Endothelial cell of umbilical vein (primary cell): ENCODE measurements around the gene UCK1. TPM values are rescaled to one million over a fixed set of nuclear protein-coding genes. Genes with fewer than 3 reads are reported as not detected.

ENCODE experiments used
- BruUV-seq: library from RNA; stranded (reverse); fragments of 400-500 nt; replicated peaks from 2 replicates; lab custom pipeline; 2021; lab: Mats Ljungman, UMichigan
- CTCF ChIA-PET: fragments of 300-600, 350-600 bp; sonication (Branson Sonifier 250); formaldehyde crosslinking; loops from one replicate; lab custom pipeline; 2021; ENCODE audit warnings: antibody characterized with exemption, inconsistent platforms; lab: Charles Lee
- POLR2A ChIA-PET: fragments of 300-600, 350-600 bp; sonication (Branson Sonifier 250); formaldehyde crosslinking; loops from one replicate; lab custom pipeline; 2021; ENCODE audit warnings: antibody characterized with exemption, inconsistent platforms; lab: Charles Lee
- DNase-seq: peaks from one replicate; pipeline ENCODE4 v3.0.0-alpha.2; 2011; ENCODE audit warnings: low read depth, low spot score
- FAIRE-seq: peaks from 2 replicates; lab custom pipeline; 2011; peaks lifted over from hg19 to GRCh38; lab: Jason Lieb, UNC
- H2AFZ ChIP-seq: 2 replicates; pipeline ENCODE4 v1.6.0; 2012; ENCODE audit warnings: low read depth, low read length, control low read depth, inconsistent platforms
- H3K27ac ChIP-seq: 2 replicates; pipeline ENCODE4 v1.5.1; 2011; ENCODE audit warnings: low read depth, mild to moderate bottlenecking, control low read depth, low read length, moderate library complexity; ENCODE audit not compliant: insufficient read depth
- H3K27me3 ChIP-seq, 2 experiments: 2 replicates each; pipeline versions ENCODE4 v1.6.0 to v1.6.1; 2011; ENCODE audit warnings: low read length in 2 of 2, mixed read lengths in 1 of 2; ENCODE audit not compliant: control insufficient read depth in 2 of 2, insufficient read depth in 2 of 2
- H3K36me3 ChIP-seq, 2 experiments: 2 replicates in 1 of 2; 3 replicates in 1 of 2; pipeline ENCODE4 v1.5.1; 2011; ENCODE audit warnings: low read length in 2 of 2, mild to moderate bottlenecking in 1 of 2, moderate library complexity in 1 of 2; ENCODE audit not compliant: control insufficient read depth in 2 of 2, insufficient read depth in 2 of 2; ENCODE audit errors: extremely low read depth in 1 of 2
- H3K4me1 ChIP-seq: 3 replicates; pipeline ENCODE4 v1.5.1; 2011; ENCODE audit warnings: mild to moderate bottlenecking, low read length; ENCODE audit not compliant: control insufficient read depth, insufficient read depth; ENCODE audit errors: extremely low read depth
- H3K4me2 ChIP-seq: 2 replicates; pipeline ENCODE4 v1.6.1; 2011; ENCODE audit warnings: low read length, control low read depth, mixed read lengths; ENCODE audit not compliant: insufficient read depth
- H3K4me3 ChIP-seq, 3 experiments: fragments of 200-600 bp in 1 of 3; sonication (generic), shearing (Covaris generic) in 1 of 3; replicated peaks in 1 of 3; 2 replicates each; pipeline ENCODE4 v1.5.1; 2011 to 2016; ENCODE audit warnings: control low read depth in 3 of 3, low read length in 3 of 3, mild to moderate bottlenecking in 2 of 3, inconsistent platforms in 1 of 3, low read depth in 1 of 3, moderate library complexity in 1 of 3; ENCODE audit not compliant: insufficient read depth in 1 of 3
- H3K79me2 ChIP-seq: 2 replicates; pipeline ENCODE4 v1.6.0; 2012; ENCODE audit warnings: low read length, inconsistent platforms; ENCODE audit not compliant: control insufficient read depth, insufficient read depth
- H3K9ac ChIP-seq: replicated peaks from 2 replicates; pipeline ENCODE3; 2011; ENCODE audit warnings: low read length, control low read depth; ENCODE audit not compliant: insufficient read depth; ENCODE audit errors: extremely low read depth
- H3K9me1 ChIP-seq: replicated peaks from 3 replicates; pipeline ENCODE4 v1.6.0; 2011; ENCODE audit warnings: mild to moderate bottlenecking, low read length; ENCODE audit not compliant: control insufficient read depth, insufficient read depth; ENCODE audit errors: extremely low read depth
- H3K9me3 ChIP-seq: replicated peaks from 2 replicates; pipeline ENCODE4 v1.5.1; 2012; ENCODE audit warnings: low read length, inconsistent platforms; ENCODE audit not compliant: control insufficient read depth, insufficient read depth
- H4K20me1 ChIP-seq: replicated peaks from 2 replicates; pipeline ENCODE3; 2011; ENCODE audit warnings: mild to moderate bottlenecking, low read length; ENCODE audit not compliant: control insufficient read depth, insufficient read depth; ENCODE audit errors: extremely low read depth
- FOS ChIP-seq: IDR thresholded peaks from 2 replicates; pipeline ENCODE4 v1.6.1; 2011; ENCODE audit warnings: mild to moderate bottlenecking, low read length, moderate library complexity, borderline replicate concordance; ENCODE audit not compliant: insufficient read depth
- GATA2 ChIP-seq: IDR thresholded peaks from 2 replicates; pipeline ENCODE4 v1.7.0; 2011; ENCODE audit warnings: low read depth, mild to moderate bottlenecking, moderate library complexity, mixed read lengths, low read length; ENCODE audit not compliant: insufficient read length, insufficient read depth
- JUN ChIP-seq: IDR thresholded peaks from 2 replicates; pipeline ENCODE4 v1.6.1; 2011; ENCODE audit warnings: borderline replicate concordance, low read depth; ENCODE audit not compliant: insufficient read length, insufficient read depth
- MAX ChIP-seq: IDR thresholded peaks from 2 replicates; pipeline ENCODE4 v1.6.1; 2011; ENCODE audit not compliant: insufficient read depth, insufficient read length
- MYC ChIP-seq: IDR thresholded peaks from one replicate; pipeline ENCODE4 v1.6.1; 2011; ENCODE audit warnings: mild to moderate bottlenecking, low read depth, low read length
- POLR2A ChIP-seq: IDR thresholded peaks from 2 replicates; pipeline ENCODE4 v1.6.1; 2012; ENCODE audit warnings: low read depth, mild to moderate bottlenecking, control low read depth, low read length
- POLR2AphosphoS5 ChIP-seq: IDR thresholded peaks from 2 replicates; pipeline ENCODE4 v1.6.1; 2012; ENCODE audit warnings: low read depth, mild to moderate bottlenecking, control low read depth, low read length, moderate library complexity; ENCODE audit not compliant: insufficient read depth
- dilution Hi-C: fragments of 300-500 bp; cut with MboI; formaldehyde crosslinking; loops from one replicate; pipeline ENCODE4 v1.15.0; 2019; ENCODE audit warnings: low sequenced_read_pairs; ENCODE audit not compliant: extremely low pct_ligation_motif_present
- intact Hi-C: fragments of 100-400 bp; cut with micrococcal nuclease; formaldehyde crosslinking; loops from one replicate; pipeline ENCODE4 v1.10.0; 2022
- polyA plus RNA-seq, 4 experiments: library from polyadenylated mRNA; depleted of rRNA in 3 of 4; stranded (reverse) in 3 of 4; unstranded in 1 of 4; fragments of >200 nt; gene quantifications; 2 replicates each; pipeline versions ENCODE4 v1.2.1 to v1.2.3, GENCODE V29; 2011 to 2012; ENCODE audit warnings: missing spikeins in 1 of 4
- total RNA-seq: library from RNA; stranded (reverse); gene quantifications from 2 replicates; pipeline ENCODE4 v1.2.3, GENCODE V29; 2021

The UCK1 gene
- total and polyA plus RNA-seq, 2 donors (not counting 3 experiments of a cell fraction or from before 2014, with no cell fraction given) = 23.6 to 30.1 TPM

DNA sequence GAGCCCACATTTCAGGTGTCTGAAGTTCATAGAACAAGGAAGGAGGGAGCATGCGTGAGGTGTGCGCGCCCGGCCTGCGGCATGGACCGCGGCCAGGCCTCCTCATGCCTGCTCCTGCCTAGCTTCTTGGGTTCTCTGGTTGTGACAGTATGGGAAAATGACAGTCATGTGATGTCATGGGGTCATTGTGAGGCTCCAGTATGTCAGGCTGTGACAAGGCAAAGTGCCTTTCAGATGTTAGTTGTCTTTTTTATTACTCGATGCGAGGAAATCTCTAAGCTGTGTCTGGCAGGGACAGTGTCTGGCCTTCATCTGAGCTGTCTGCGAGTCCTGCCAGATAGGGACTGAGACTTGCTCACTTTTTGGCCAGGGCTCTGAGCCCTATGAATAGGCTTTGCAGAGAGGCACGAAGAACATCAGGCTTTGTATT lies 13.3 kb downstream of the UCK1 start:
- dilution Hi-C loops (no loop called here), intact Hi-C loops (no loop called here)
- Histone ChIP-seq H3K9ac (no peak overlapping the region), H3K4me3 (no peak overlapping the region), H3K27ac (no peak overlapping the region), H3K36me3 (peaks cover 22 to 64% of the 10 kb centered on the region in 2 experiments), H3K4me2 (no peak overlapping the region), H3K9me1 (no peaks in the 10 kb centered on the region), H3K79me2 (no peaks in the 10 kb centered on the region), H4K20me1 (no peaks in the 10 kb centered on the region), H2AFZ (no peak overlapping the region), H3K4me1 (no peaks in the 10 kb centered on the region), H3K9me3 (no peaks in the 10 kb centered on the region), H3K27me3 (no peaks in the 10 kb centered on the region)
- DNase-seq (no peak), FAIRE-seq (no peak)
- CTCF ChIA-PET = interaction anchor here (1.7 kb wide), 1 partner anchor 168 kb away, joined by 4 read pairs; no protein-coding TSS in a partner anchor
- TF ChIP-seq JUN = no peak
- no peak for TF ChIP-seq FOS
- no peak for TF ChIP-seq POLR2A
- no peak for TF ChIP-seq GATA2
- no peak for TF ChIP-seq MYC
- no peak for TF ChIP-seq POLR2AphosphoS5
- no peak for TF ChIP-seq MAX
- POLR2A ChIA-PET = no interaction called here
- BruUV-seq = no TSS peak

DNA sequence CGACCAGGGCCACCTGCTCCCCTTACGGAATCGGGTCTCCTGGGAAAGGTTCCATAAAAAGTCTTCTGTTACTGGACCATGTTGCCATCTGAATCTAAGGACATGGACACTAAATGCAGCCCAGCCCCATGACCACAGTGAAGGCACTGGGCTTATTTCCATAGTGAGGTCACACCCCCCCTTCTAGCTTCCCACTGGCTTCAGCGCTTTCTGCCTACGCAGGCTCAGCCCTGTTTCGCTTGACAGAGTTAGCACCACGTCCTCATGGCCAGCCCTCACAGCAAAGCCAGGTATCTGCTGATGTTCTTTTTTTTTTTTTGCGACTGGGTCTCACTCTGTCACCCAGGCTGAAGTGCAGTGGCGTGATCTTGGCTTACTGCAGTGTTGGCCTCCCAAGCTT lies 14.1 kb downstream of the UCK1 start:
- H3K4me2 ChIP-seq = no peak overlapping the region
- no peaks in the 10 kb centered on the region for H3K9me3 ChIP-seq
- H2AFZ ChIP-seq = no peak overlapping the region
- ChIA-PET CTCF (interaction anchor here (1.7 kb wide), 1 partner anchor 167 kb away, joined by 4 read pairs; no protein-coding TSS in a partner anchor), POLR2A (no interaction called here)
- H3K79me2 ChIP-seq = no peaks in the 10 kb centered on the region
- no peak for DNase-seq
- intact Hi-C loops (no loop called here), dilution Hi-C loops (no loop called here)
- H3K9ac ChIP-seq = no peak overlapping the region
- no peak overlapping the region for H3K27ac ChIP-seq
- FAIRE-seq = no peak
- H3K36me3 ChIP-seq = peaks cover 22 to 69% of the 10 kb centered on the region in 2 experiments
- H3K9me1 ChIP-seq = no peaks in the 10 kb centered on the region
- no peaks in the 10 kb centered on the region for H3K27me3 ChIP-seq
- no peak for TF ChIP-seq POLR2AphosphoS5
- no peak for TF ChIP-seq MYC
- no peak for TF ChIP-seq POLR2A
- no peak for TF ChIP-seq JUN
- TF ChIP-seq GATA2 = no peak
- H3K4me3 ChIP-seq = no peak overlapping the region
- no TSS peak for BruUV-seq
- no peaks in the 10 kb centered on the region for H3K4me1 ChIP-seq
- no peaks in the 10 kb centered on the region for H4K20me1 ChIP-seq
